Measurements from ENCODE around the gene TBC1D9. TPM values are rescaled to one million over a fixed set of nuclear protein-coding genes. Genes with fewer than 3 reads are reported as not detected.

Gene TBC1D9
- polyA plus RNA-seq, 2 of the 4 experiments (the other 2 are of a cell fraction), result 5.6 to 11.8 TPM

GRCh38 chr4:140662082-140662869, 93.9 kb downstream of the TBC1D9 start:
- no peak overlapping the region for H3K4me3 ChIP-seq
- 75% methylated on average over 3 of the region's 3 CpGs for WGBS (ENCODE audit: missing lambda C conversion rate)
- H3K4me2 ChIP-seq, result no peak overlapping the region
- ChIA-PET POLR2A (no interaction called here), CTCF (interaction anchor here (1.2 kb wide), 1 partner anchor 10 kb away, joined by 3 read pairs; no protein-coding TSS in a partner anchor)
- ATAC-seq (no peak), DNase-seq (ENCODE audit: low read depth in 1 of 2, low spot score in 1 of 2) (no peak), FAIRE-seq (no peak)
- H3K9me3 ChIP-seq, result no peaks in the 10 kb centered on the region
- H3K27ac ChIP-seq, result no peak overlapping the region
- 0 out of 3 replicates have a peak, but pooled peaks cover 5% of the 10 kb centered on the region for H3K4me1 ChIP-seq
- TF ChIP-seq FOSL2 (IDR thresholded peaks at IDR 0.05) (no peak), FOSL2 (CRISPR knock-in tag; IDR thresholded peaks at IDR 0.05) (peak; percentile 43; the same call in 1 of the 2 replicates), EHMT2 (IDR thresholded peaks at IDR 0.05; ENCODE audit: low read depth) (no peak)

GRCh38 chr4:140661550-140661949, 94.6 kb downstream of the TBC1D9 start:
- CTCF ChIA-PET, result interaction anchor here (1.2 kb wide), 1 partner anchor 9 kb away, joined by 3 read pairs; no protein-coding TSS in a partner anchor
- H3K4me1 ChIP-seq, result 0 out of 3 replicates have a peak, but pooled peaks cover 5% of the 10 kb centered on the region
- H3K27ac ChIP-seq, result no peak overlapping the region
- FAIRE-seq, result no peak
- no peak for ATAC-seq
- no peak overlapping the region for H3K4me3 ChIP-seq
- POLR2A ChIA-PET, result no interaction called here
- 81% methylated on average over 1 of the region's 1 CpG for WGBS (ENCODE audit: missing lambda C conversion rate)
- TF ChIP-seq NFE2L2 (conservative IDR thresholded peaks at IDR 0.05; ENCODE audit: low read length) (no peak), NPAS2 (CRISPR knock-in tag; IDR thresholded peaks at IDR 0.05; ENCODE audit: borderline replicate concordance) (no peak), TP53 (CRISPR knock-in tag; IDR thresholded peaks at IDR 0.05) (no peak), POLR2A (IDR thresholded peaks at IDR 0.05; ENCODE audit: low read length) (no peak), EHMT2 (IDR thresholded peaks at IDR 0.05; ENCODE audit: low read depth) (no peak), POLR2AphosphoS2 (conservative IDR thresholded peaks at IDR 0.05; ENCODE audit: low read length) (no peak), SREBF2 (IDR thresholded peaks at IDR 0.05) (no peak), MYC (IDR thresholded peaks at IDR 0.05; ENCODE audit: borderline replicate concordance, low read length) (no peak), RAD21 (conservative IDR thresholded peaks at IDR 0.05 in 1 of 2, IDR thresholded peaks at IDR 0.05 in 1 of 2) (no peak)
- H3K9me3 ChIP-seq, result no peaks in the 10 kb centered on the region
- no peak for DNase-seq (ENCODE audit: low read depth in 1 of 2, low spot score in 1 of 2)
- H3K4me2 ChIP-seq, result no peak overlapping the region

- ATAC-seq, result no peak
- CTCF ChIA-PET, result interaction anchor here (0.6 kb wide), 1 partner anchor 266 kb away, joined by 4 read pairs; no protein-coding TSS in a partner anchor
- Histone ChIP-seq H3K4me3 (no peak overlapping the region), H3K9me3 (no peaks in the 10 kb centered on the region), H3K4me1 (0 out of 3 replicates have a peak, but pooled peaks cover 5% of the 10 kb centered on the region), H3K27ac (no peak overlapping the region), H3K4me2 (no peak overlapping the region)
- FAIRE-seq, result no peak
- WGBS (ENCODE audit: missing lambda C conversion rate), result 92% methylated on average over 6 of the region's 6 CpGs
- POLR2A ChIA-PET, result no interaction called here
- no peak for DNase-seq (ENCODE audit: low read depth in 1 of 2, low spot score in 1 of 2)
- no peak for TF ChIP-seq ZC3H11A (IDR thresholded peaks at IDR 0.05)
- TF ChIP-seq POLR2A (IDR thresholded peaks at IDR 0.05; ENCODE audit: low read length), result no peak
- TF ChIP-seq KDM5A (IDR thresholded peaks at IDR 0.05), result no peak
- TF ChIP-seq POLR2AphosphoS2 (conservative IDR thresholded peaks at IDR 0.05; ENCODE audit: low read length), result no peak
- TF ChIP-seq HES2 (IDR thresholded peaks at IDR 0.05), result no peak
- TF ChIP-seq SMC3 (IDR thresholded peaks at IDR 0.05), result no peak
- TF ChIP-seq HDAC2 (IDR thresholded peaks at IDR 0.05), result no peak
- TF ChIP-seq CEBPB (IDR thresholded peaks at IDR 0.05), result no peak
These were observed 96.1 kb downstream of the TBC1D9 start for GRCh38 chr4:140659943-140660700.

GRCh38 chr4:140654495-140654814, 101.7 kb downstream of the TBC1D9 start:
- 89% methylated on average over 1 of the region's 1 CpG for WGBS (ENCODE audit: missing lambda C conversion rate)
- Histone ChIP-seq H3K4me2 (no peak overlapping the region), H3K4me3 (no peak overlapping the region), H3K9me3 (no peaks in the 10 kb centered on the region), H3K4me1 (no peaks in the 10 kb centered on the region), H3K27ac (no peak overlapping the region)
- DNase-seq (ENCODE audit: low read depth in 1 of 2, low spot score in 1 of 2), result no peak
- no peak for ATAC-seq
- no peak for FAIRE-seq
- ChIA-PET CTCF (no interaction called here), POLR2A (no interaction called here)
- TF ChIP-seq ZFP36 (IDR thresholded peaks at IDR 0.05; ENCODE audit: borderline replicate concordance, partially characterized antibody) (no peak), CEBPB (IDR thresholded peaks at IDR 0.05) (no peak), RCOR1 (IDR thresholded peaks at IDR 0.05; ENCODE audit: low read depth, low read length) (no peak), PHF8 (IDR thresholded peaks at IDR 0.05; ENCODE audit: borderline replicate concordance, low read depth) (no peak), HMGXB4 (CRISPR knock-in tag; IDR thresholded peaks at IDR 0.05; ENCODE audit: borderline replicate concordance) (no peak), MAFK (IDR thresholded peaks at IDR 0.05; ENCODE audit: partially characterized antibody) (no peak), FOSB (CRISPR knock-in tag; IDR thresholded peaks at IDR 0.05) (no peak), CTCF (IDR thresholded peaks at IDR 0.05) (no peak), CBX2 (IDR thresholded peaks at IDR 0.05; ENCODE audit: borderline replicate concordance, low read depth) (no peak), E2F6 (IDR thresholded peaks at IDR 0.05; ENCODE audit: borderline replicate concordance, low read depth) (no peak)
